Mammary epithelial cell (primary cell): Measurements from ENCODE around the gene KRT6C.

ENCODE experiments used
- EZH2 ChIP-seq: IDR thresholded peaks from 2 replicates; pipeline ENCODE4 v1.6.1; 2012; ENCODE audit warnings: low read length, inconsistent platforms, borderline replicate concordance
- TF ChIP-seq, protein P1 (sequence below), 2 donors: IDR thresholded peaks in 1 of 2; conservative IDR thresholded peaks in 1 of 2; 2 replicates each; pipeline ENCODE4 v1.5.1; 2011 to 2012; ENCODE audit warnings: inconsistent platforms in 2 of 2, low read length in 2 of 2, mild to moderate bottlenecking in 2 of 2, control low read depth in 1 of 2, low read depth in 1 of 2; ENCODE audit not compliant: insufficient read depth in 1 of 2; ENCODE audit errors: extremely low read depth in 1 of 2

DNA sequence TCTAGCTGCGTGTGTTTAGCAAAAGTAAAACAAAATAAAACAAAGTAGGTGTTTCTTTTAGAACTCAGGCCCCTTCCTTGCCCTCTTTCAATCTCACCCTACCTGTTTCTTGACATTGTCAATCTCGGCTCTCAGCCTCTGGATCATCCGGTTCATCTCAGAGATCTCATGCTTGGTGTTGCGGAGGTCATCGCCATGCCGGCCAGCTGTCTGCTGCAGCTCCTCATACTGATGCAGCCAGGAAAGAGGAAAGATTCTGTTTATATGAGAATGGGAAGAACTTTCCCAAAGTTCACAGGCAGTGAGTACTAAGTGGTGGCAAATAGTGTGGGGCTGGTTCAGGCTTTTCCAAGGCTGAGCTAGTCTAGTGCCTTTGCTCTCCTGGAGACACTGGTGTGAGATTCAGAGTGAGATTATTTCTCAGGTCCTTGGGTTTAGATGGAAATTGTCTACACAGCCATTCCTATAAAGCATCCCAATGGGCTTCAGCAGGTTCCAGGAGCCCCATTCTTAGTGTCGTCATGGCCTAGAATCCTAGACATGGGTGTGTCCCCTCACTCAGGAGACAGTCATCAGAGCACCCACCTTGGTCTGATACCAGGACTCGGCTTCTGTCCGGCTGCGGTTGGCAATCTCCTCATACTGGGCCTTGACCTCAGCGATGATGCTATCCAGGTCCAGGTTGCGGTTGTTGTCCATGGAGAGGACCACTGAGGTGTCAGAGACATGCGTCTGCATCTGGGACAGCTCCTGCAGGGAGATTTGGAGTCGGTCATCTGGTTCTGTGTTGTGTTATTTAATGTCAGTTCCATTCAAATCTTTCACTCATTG is 43.6 kb upstream of the KRT6C start:
- TF ChIP-seq, protein P1, sequence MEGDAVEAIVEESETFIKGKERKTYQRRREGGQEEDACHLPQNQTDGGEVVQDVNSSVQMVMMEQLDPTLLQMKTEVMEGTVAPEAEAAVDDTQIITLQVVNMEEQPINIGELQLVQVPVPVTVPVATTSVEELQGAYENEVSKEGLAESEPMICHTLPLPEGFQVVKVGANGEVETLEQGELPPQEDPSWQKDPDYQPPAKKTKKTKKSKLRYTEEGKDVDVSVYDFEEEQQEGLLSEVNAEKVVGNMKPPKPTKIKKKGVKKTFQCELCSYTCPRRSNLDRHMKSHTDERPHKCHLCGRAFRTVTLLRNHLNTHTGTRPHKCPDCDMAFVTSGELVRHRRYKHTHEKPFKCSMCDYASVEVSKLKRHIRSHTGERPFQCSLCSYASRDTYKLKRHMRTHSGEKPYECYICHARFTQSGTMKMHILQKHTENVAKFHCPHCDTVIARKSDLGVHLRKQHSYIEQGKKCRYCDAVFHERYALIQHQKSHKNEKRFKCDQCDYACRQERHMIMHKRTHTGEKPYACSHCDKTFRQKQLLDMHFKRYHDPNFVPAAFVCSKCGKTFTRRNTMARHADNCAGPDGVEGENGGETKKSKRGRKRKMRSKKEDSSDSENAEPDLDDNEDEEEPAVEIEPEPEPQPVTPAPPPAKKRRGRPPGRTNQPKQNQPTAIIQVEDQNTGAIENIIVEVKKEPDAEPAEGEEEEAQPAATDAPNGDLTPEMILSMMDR (conservative IDR thresholded peaks at IDR 0.05 in 1 of 2, IDR thresholded peaks at IDR 0.05 in 1 of 2; ENCODE audit: extremely low read depth in 1 of 2, insufficient read depth in 1 of 2, low read depth in 1 of 2, low read length in 2 of 2), result no peak
- TF ChIP-seq EZH2, result no peak
